BJ (cell line): ENCODE results near the gene TTLL13. TPM values are rescaled to one million over a fixed set of nuclear protein-coding genes. Genes with fewer than 3 reads are reported as not detected.

Source experiments
- CTCF ChIA-PET: fragments of 350-600 bp; formaldehyde crosslinking; extraction: SDS; loops from one replicate; lab custom pipeline; 2021; ENCODE audit warnings: antibody characterized with exemption, inconsistent platforms; lab: Yijun Ruan, JAX
- POLR2A ChIA-PET: fragments of 300-600 bp; sonication (Branson Sonifier 250); formaldehyde crosslinking; extraction: SDS; loops from one replicate; lab custom pipeline; 2021; ENCODE audit warnings: antibody characterized with exemption; lab: Charles Lee
- DNase-seq: peaks from one replicate; pipeline ENCODE4 v3.0.0-alpha.2; 2011; ENCODE audit warnings: low read depth
- H3K27me3 ChIP-seq: 2 replicates; pipeline ENCODE4 v1.6.0; 2011; ENCODE audit warnings: low read length; ENCODE audit not compliant: control insufficient read depth, insufficient read depth
- H3K36me3 ChIP-seq: 2 replicates; pipeline ENCODE4 v1.5.1; 2011; ENCODE audit warnings: low read length; ENCODE audit not compliant: control insufficient read depth, insufficient read depth
- H3K4me3 ChIP-seq: 2 replicates; pipeline ENCODE4 v1.5.1; 2011; ENCODE audit warnings: low read depth, mild to moderate bottlenecking, control low read depth, low read length
- polyA plus RNA-seq: library from polyadenylated mRNA; depleted of rRNA; stranded (reverse); fragments of >200 nt; gene quantifications from 2 replicates; pipeline ENCODE4 v1.2.3, GENCODE V29; 2011
- TF ChIP-seq, protein P1 (sequence below): IDR thresholded peaks from 2 replicates; pipeline ENCODE4 v1.5.1; 2011; ENCODE audit warnings: low read depth, mild to moderate bottlenecking, control low read depth, inconsistent platforms, low read length, moderate library complexity; ENCODE audit not compliant: insufficient read depth

The TTLL13 gene
- polyA plus RNA-seq, 1 experiment, result 0.05 TPM

DNA sequence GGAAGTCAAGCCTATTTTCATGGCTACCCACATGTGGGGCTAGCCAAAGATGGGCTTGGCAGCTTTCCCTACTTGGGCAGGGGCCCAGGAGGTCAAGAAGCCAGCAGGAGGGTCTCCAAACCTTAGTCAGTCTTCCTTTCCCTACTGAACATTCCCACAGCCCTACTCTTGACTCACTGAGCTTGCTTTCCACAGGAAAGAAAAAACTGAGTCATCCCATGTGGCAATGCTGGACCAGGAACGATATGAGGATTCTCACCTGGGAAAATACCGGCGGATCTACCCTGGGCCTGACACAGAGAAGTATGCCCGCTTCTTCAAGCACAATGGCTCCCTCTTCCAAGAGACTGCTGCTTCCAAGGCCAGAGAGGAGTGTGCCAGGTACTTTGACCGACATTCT lies 12.5 kb downstream of the TTLL13 start:
- POLR2A ChIA-PET, result no interaction called here
- CTCF ChIA-PET, result interaction anchor here (1.7 to 1.8 kb wide), 2 partner anchors 9 to 32 kb away, joined by 4 read pairs; no protein-coding TSS in a partner anchor
- Histone ChIP-seq H3K36me3 (no peaks in the 10 kb centered on the region), H3K27me3 (no peaks in the 10 kb centered on the region), H3K4me3 (no peak overlapping the region)
- no peak for DNase-seq
- TF ChIP-seq, protein P1, sequence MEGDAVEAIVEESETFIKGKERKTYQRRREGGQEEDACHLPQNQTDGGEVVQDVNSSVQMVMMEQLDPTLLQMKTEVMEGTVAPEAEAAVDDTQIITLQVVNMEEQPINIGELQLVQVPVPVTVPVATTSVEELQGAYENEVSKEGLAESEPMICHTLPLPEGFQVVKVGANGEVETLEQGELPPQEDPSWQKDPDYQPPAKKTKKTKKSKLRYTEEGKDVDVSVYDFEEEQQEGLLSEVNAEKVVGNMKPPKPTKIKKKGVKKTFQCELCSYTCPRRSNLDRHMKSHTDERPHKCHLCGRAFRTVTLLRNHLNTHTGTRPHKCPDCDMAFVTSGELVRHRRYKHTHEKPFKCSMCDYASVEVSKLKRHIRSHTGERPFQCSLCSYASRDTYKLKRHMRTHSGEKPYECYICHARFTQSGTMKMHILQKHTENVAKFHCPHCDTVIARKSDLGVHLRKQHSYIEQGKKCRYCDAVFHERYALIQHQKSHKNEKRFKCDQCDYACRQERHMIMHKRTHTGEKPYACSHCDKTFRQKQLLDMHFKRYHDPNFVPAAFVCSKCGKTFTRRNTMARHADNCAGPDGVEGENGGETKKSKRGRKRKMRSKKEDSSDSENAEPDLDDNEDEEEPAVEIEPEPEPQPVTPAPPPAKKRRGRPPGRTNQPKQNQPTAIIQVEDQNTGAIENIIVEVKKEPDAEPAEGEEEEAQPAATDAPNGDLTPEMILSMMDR, result no peak

DNA sequence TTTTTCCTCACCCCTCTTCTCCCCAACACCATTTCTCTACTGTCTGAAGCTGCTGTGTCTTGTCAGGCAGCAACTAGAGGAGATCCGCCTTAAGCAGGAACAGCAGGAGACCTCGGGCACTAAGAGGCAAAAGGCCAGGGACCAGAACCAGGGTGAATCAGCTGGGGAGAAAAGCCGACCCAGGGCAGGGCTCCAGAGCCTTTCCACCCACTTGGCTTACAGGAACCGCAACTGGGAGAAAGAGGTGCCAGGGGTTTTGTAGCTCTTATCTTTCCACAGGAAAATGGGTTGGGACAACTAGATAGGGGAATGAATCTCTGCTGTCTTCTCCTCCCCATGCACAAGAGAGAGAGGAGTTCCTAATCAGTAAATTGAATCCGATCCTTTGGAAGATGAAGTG lies 13.1 kb downstream of the TTLL13 start:
- H3K4me3 ChIP-seq, result no peak overlapping the region
- ChIA-PET CTCF (interaction anchor here (1.7 to 1.8 kb wide), 2 partner anchors 10 to 31 kb away, joined by 4 read pairs; no protein-coding TSS in a partner anchor), POLR2A (no interaction called here)
- no peak for DNase-seq
- TF ChIP-seq, protein P1, result no peak
- no peaks in the 10 kb centered on the region for H3K36me3 ChIP-seq
- H3K27me3 ChIP-seq, result no peaks in the 10 kb centered on the region

DNA sequence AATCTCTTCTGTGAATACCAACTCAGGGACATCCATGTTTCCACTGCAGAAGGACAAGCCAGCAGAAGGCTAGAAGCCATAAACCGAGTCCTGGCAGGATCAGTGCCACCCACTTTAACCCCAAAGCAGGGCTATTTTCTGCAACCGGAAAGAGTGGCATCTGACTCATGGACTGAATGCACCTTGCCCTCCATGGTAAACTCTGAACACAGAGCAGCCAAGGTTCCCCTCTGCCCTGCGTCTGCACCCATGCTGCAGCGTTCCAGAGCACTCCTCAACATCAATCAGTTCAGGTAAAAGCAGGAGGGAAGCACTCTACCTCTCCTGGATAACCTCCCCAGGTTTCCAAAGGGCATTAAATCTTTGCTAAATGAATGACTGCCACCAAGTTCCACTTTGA lies 15.3 kb downstream of the TTLL13 start:
- ChIA-PET POLR2A (no interaction called here), CTCF (no interaction called here)
- DNase-seq, result no peak
- TF ChIP-seq, protein P1, result no peak
- no peaks in the 10 kb centered on the region for H3K27me3 ChIP-seq
- no peaks in the 10 kb centered on the region for H3K36me3 ChIP-seq
- H3K4me3 ChIP-seq, result peak overlapping the region; percentile 74

DNA sequence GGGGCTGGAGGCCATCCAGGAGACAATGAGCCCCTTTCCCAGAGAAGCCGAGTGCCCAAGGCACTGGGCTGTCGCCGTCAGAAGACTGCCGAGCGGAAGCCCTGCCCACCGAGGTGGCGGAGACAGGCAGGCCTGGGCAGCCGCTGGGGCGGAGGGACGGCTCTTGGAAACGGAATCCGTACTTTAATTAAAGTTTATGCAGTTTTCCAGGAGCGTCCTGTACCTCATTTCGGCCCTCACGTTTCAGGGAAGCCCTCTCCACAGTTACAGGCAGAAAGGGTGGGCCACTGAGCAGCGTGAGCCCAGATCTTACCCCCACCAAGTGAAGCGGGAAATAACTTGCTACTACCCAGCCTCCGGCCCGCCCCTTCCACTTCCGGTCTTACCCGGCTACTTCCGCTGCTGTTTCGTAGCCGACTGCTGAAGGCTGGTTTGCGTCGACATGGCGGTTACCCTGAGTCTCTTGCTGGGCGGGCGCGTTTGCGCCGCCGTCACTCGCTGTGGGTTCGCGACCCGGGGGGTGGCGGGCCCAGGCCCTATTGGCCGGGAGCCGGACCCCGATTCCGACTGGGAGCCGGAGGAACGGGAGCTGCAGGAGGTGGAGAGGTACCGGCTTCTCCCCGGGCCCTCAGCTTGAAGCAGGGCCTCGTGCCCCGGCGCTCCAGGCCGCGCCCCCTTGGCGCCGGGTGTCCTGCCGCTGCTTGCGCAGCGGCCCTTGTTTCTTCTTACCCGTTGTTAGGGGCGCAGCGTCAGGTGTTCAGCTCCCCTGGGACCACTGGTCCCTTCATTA lies 16.1 kb downstream of the TTLL13 start, which contains the start of gene NGRN:
NGRN (plus strand) TSS at position 402 of the 790 bp plus-strand sequence; CDS start at position 443, 41 bp downstream.
- no peaks in the 10 kb centered on the region for H3K27me3 ChIP-seq
- no peaks in the 10 kb centered on the region for H3K36me3 ChIP-seq
- TF ChIP-seq, protein P1, result no peak
- peak within 1 kb of the TSS; percentile 74 for H3K4me3 ChIP-seq
- ChIA-PET CTCF (interaction anchor here (0.8 to 1.5 kb wide), 2 partner anchors 17 to 217 kb away, joined by 3 to 5 read pairs; no protein-coding TSS in a partner anchor), POLR2A (interaction anchor here (0.5 kb wide), 1 partner anchor 350 kb away, joined by 10 read pairs; no protein-coding TSS in a partner anchor)
- peak; percentile 59 for DNase-seq

DNA sequence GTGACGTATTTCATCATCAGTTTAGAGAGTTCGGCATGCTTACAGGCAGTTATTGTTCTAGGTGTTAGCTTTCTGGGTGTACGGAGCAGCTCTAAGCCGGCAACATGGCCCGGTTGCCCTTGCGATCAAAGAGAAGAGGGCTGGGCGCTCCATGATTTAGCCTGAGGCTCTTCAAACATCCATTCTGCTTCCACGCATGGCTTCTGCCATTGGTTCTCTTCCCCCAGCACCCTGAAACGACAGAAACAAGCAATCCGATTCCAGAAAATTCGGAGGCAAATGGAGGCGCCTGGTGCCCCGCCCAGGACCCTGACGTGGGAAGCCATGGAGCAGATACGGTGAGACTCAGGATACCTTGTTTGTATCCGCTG lies 16.7 kb downstream of the TTLL13 start:
- CTCF ChIA-PET, result interaction anchor here (0.8 to 1.5 kb wide), 2 partner anchors 17 to 216 kb away, joined by 3 to 5 read pairs; no protein-coding TSS in a partner anchor
- POLR2A ChIA-PET, result interaction anchor here (0.5 kb wide), 1 partner anchor 351 kb away, joined by 10 read pairs; no protein-coding TSS in a partner anchor
- no peak for DNase-seq

More for the DNA sequence above, 16.7 kb downstream of the TTLL13 start:
- Histone ChIP-seq H3K36me3 (peaks cover 3% of the 10 kb centered on the region; the same call in 1 of the 2 replicates), H3K4me3 (peak overlapping the region; percentile 74), H3K27me3 (no peaks in the 10 kb centered on the region)
- TF ChIP-seq, protein P1, result no peak
